ENCODE results near the gene ZSCAN18. TPM values are rescaled to one million over a fixed set of nuclear protein-coding genes. Genes with fewer than 3 reads are reported as not detected.
A peak's percentile ranks its signal among the peaks of the same experiment; 100 is the strongest.

The ZSCAN18 gene
- total RNA-seq, 1 experiment from 2014 or later, result 9.2 TPM

DNA sequence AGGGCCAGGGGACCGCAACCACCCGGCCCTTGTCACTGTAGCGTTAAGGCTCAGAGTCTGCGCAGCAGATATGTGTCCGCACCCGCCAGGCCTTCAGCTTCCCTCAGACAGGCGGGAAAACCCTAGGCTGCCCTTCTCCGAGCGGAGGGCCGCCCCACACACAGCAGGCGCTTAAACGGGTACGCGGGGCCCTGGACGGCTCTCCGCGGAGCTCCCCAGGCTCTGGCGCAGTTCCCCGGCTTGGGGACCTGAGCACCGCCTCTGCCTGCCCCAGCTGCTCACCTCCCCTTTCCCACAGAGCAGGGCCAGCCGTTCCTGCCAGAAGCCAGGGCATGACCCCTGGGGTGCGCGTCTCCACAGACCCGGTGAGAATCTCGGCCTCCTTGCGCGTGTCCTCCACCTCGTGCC is 38.4 kb downstream of the ZSCAN18 start:
- Histone ChIP-seq H3K36me3 (replicated peaks; ENCODE audit: control insufficient read depth, insufficient read depth, low read length) (peaks cover 4% of the 10 kb centered on the region), H3K27me3 (ENCODE audit: control insufficient read depth, insufficient read depth, low read length) (no peaks in the 10 kb centered on the region), H3K4me3 (ENCODE audit: insufficient read depth, low read depth, low read length) (peak overlapping the region; percentile 38; the same call in 1 of the 2 replicates)
- DNase-seq, result no peak

DNA sequence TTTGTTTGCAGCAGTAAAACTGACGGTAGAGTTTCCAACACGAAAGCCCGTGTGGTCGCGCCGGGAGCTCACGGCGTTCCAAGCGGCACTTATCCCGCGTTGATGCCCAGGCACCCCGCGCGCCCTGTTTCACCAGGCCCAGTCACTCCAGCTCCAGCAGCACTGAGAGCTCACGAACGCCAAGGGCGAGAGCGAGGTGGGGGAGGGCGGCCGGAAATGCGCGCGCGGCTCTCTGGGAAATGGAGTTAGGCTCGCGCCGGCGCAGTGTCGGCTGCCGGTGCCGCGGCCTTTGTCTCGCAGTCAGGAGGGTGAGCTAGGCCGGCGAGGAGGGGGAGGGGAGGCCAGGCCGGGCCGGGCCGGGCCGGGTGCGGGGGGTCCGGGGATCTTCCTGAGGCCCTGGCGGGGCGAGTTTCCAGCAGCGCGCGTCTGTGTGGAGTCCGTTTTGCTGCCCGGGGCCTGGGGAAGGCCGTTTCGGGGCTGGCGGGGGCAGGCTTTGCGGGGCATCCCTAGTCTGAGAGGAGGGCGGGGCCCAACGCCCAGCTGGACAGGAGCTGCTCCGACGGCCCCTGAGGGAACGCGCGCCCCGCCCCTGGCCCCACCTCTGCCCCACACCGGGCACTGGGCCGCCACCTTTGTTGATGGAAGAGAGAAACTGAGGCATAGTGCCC is 38.9 kb downstream of the ZSCAN18 start, which contains the start of gene ZNF135:
Gene ZNF135 (plus strand): TSS at position 280 of the 668 bp plus-strand sequence. CDS start 721 bp downstream, outside the sequence.
- peak; percentile 99 for DNase-seq
- Histone ChIP-seq H3K27me3 (ENCODE audit: control insufficient read depth, insufficient read depth, low read length) (no peaks in the 10 kb centered on the region), H3K4me3 (ENCODE audit: insufficient read depth, low read depth, low read length) (peak within 1 kb of the TSS; percentile 38; the same call in 1 of the 2 replicates), H3K36me3 (replicated peaks; ENCODE audit: control insufficient read depth, insufficient read depth, low read length) (peaks cover 4% of the 10 kb centered on the region)

DNA sequence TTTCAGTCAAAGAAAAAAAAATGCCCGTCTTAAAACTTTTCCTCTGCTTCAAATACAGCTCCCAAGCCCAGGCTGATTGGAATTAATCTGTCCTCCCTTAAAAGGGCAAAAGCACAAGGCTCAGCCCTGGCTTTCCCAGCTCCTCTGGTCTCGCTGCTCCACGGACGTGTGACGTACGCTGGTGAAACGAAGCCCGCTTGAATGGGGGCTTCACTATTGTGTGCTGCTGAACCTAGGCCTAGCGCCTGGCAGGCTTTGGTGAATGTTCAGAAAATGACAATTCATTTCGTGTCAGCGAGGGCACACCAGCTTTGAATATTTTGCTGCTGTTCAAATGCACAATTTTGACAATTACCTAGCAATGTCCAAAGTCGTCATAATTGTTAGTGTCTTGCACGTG is 39.6 kb downstream of the ZSCAN18 start:
- peaks cover 2% of the 10 kb centered on the region for H3K36me3 ChIP-seq (replicated peaks; ENCODE audit: control insufficient read depth, insufficient read depth, low read length)
- no peaks in the 10 kb centered on the region for H3K27me3 ChIP-seq (ENCODE audit: control insufficient read depth, insufficient read depth, low read length)
- no peak overlapping the region for H3K4me3 ChIP-seq (ENCODE audit: insufficient read depth, low read depth, low read length)
- DNase-seq, result peak; percentile 58

DNA sequence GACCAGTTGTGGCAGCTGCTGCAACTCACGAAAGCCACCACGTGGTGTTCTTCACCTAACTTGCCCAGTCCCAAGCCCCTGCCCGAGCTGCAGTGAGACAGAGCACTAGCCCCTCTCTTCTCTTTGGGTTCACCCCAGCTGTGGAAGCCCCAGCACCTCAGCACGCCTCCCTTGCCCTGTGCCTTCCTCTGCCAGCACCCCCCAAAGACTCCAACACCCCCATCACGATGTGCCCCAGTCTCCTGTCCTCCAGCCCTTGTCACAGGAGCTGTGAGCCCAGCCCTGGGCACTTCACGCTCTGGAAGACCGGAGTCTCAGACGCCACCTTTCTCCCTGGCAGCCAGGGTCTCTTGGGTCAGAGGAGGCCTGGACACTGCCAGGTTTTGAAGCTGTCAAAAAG is 41.2 kb downstream of the ZSCAN18 start:
- Histone ChIP-seq H3K36me3 (replicated peaks; ENCODE audit: control insufficient read depth, insufficient read depth, low read length) (no peaks in the 10 kb centered on the region; the same call in none of the 2 replicates), H3K4me3 (ENCODE audit: insufficient read depth, low read depth, low read length) (no peak overlapping the region), H3K27me3 (ENCODE audit: control insufficient read depth, insufficient read depth, low read length) (no peaks in the 10 kb centered on the region)
- DNase-seq, result no peak

DNA sequence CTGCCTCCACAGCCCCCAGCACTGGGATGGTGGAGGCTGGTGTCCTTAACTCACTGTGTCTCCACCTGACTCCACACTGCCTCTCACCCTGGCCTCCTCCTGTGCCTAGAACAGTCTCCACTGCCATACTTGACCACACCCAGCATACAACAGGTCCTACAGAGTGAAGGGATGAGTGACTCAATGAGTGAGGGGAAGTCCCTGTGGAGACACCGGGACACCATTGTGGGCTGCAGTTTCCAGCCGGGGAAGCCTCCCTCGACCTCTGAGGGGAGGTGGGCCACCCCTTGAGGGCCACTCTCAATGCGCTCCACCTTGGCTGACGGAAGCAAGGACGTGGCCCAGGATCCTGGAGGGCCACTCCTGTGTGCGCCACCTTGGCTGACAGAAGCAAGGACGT is 41.8 kb downstream of the ZSCAN18 start:
- no peaks in the 10 kb centered on the region for H3K36me3 ChIP-seq (replicated peaks; ENCODE audit: control insufficient read depth, insufficient read depth, low read length)
- no peaks in the 10 kb centered on the region for H3K27me3 ChIP-seq (ENCODE audit: control insufficient read depth, insufficient read depth, low read length)
- no peak overlapping the region for H3K4me3 ChIP-seq (ENCODE audit: insufficient read depth, low read depth, low read length)
- DNase-seq, result peak; percentile 29

DNA sequence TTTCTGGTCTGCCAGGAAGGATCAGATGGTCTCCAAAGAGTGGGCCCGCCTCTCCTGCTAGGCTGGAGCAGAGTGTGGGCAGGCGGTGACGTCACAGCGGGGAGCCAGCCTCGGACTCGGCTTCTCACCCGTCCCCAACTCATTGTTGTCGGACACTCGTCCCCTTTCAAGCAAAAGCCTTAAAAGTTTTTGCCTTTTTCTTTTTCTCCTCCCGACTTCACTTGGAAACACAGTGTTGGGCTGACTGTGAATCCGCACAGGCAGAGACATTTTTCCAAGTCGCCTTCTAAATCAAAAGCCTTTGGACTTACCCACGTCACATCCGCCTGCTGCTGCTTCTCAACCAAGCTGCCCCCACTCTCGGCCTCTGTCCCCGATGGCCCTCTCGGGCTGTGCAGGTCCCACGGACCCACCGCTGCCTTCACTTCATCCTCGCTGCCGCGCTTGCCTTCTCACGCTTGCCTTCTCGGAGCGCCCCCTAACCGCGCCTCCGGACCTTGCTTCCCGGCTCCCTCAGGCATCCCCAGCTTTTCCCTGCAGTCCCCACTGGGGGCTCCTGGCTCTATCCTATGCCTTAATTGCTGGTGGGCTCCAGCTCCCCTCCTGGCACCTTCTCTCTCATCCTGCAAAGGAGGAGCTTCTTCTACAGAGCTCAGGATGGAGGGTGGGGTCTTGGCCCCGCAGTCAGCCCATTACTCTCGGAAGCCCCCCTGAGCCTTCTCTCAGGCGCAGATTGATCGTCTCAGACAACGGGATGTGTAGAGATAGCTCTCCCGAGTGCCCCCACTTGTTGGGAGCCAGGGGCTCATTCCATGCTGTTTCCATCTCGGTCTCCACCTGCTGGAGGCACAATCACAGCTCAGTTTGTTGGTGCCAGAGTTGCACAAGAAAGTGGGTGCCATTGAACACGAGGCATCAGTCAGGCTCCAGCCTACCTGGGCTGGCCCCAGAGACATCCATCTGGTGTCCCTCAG is 42.8 kb downstream of the ZSCAN18 start:
- H3K36me3 ChIP-seq (replicated peaks; ENCODE audit: control insufficient read depth, insufficient read depth, low read length), result no peaks in the 10 kb centered on the region
- DNase-seq, result peak; percentile 81
- no peak overlapping the region for H3K4me3 ChIP-seq (ENCODE audit: insufficient read depth, low read depth, low read length)
- no peaks in the 10 kb centered on the region for H3K27me3 ChIP-seq (ENCODE audit: control insufficient read depth, insufficient read depth, low read length)

DNA sequence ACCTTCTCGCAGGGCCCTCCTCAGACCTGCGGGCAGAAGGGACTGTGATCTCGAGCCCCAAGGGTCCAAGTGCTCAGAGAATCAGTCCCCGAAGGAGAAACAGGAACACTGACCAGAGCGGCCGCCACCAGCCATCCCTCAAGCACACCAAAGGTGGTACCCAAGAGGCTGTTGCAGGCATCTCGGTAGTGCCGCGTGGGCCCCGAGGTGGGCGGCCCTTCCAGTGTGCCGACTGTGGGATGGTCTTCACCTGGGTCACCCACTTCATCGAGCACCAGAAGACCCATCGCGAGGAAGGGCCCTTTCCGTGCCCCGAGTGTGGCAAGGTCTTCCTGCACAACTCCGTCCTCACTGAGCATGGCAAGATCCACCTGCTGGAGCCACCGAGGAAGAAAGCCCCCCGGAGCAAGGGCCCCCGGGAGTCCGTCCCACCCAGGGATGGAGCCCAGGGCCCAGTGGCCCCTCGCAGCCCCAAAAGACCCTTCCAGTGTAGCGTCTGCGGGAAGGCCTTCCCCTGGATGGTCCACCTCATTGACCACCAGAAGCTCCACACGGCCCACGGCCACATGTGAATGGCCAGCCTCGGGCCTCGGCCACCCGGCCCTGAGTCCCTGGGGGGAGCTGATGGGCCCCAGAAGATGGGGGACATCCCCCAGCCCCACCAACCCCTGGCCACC is 44.4 kb downstream of the ZSCAN18 start:
- no peak overlapping the region for H3K4me3 ChIP-seq (ENCODE audit: insufficient read depth, low read depth, low read length)
- H3K36me3 ChIP-seq (replicated peaks; ENCODE audit: control insufficient read depth, insufficient read depth, low read length), result no peaks in the 10 kb centered on the region
- peak; percentile 52 for DNase-seq
- H3K27me3 ChIP-seq (ENCODE audit: control insufficient read depth, insufficient read depth, low read length), result no peaks in the 10 kb centered on the region

DNA sequence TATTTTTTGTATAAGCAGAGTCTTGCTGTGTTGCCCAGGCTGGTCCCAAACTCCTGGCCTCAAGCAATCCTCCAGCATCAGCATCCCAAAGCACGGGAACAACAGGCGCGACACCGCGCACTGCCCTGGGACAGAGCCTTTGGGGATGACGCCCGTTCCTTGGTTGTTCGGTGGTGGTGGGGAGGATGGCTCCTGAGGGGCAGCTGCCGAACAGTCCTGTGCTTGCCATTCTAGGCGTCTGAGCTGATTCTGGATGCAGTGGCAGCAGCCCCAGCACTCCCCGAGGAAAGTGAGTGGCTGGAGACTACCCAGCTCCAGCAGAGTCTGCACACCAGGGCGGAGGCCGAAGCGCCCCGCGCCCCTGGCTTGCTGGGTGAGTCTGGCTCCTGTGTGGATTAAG is 45.8 kb downstream of the ZSCAN18 start:
- DNase-seq, result no peak
- H3K27me3 ChIP-seq (ENCODE audit: control insufficient read depth, insufficient read depth, low read length), result no peaks in the 10 kb centered on the region
- H3K4me3 ChIP-seq (ENCODE audit: insufficient read depth, low read depth, low read length), result no peak overlapping the region
- no peaks in the 10 kb centered on the region for H3K36me3 ChIP-seq (replicated peaks; ENCODE audit: control insufficient read depth, insufficient read depth, low read length)

DNA sequence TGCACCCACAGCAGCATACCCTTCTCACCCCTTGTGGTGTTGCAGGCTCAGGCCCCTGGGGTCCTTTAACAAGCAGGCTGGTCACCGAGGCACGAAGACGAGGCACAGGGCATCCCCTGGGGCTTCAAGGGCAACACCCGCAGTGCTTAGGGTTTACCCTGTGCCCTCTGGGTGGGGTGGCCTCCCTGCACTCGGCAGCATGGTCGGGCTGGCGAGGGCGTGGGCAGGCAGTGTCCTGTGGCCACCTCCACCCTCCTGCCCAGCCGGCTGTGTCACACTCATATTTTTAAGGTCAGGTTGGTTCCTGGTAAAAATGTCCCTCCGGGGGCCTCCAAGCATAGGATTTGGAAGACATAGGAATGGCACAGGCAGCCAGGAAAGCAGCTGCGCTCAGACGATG is 50.4 kb downstream of the ZSCAN18 start:
- peak; percentile 24 for DNase-seq

DNA sequence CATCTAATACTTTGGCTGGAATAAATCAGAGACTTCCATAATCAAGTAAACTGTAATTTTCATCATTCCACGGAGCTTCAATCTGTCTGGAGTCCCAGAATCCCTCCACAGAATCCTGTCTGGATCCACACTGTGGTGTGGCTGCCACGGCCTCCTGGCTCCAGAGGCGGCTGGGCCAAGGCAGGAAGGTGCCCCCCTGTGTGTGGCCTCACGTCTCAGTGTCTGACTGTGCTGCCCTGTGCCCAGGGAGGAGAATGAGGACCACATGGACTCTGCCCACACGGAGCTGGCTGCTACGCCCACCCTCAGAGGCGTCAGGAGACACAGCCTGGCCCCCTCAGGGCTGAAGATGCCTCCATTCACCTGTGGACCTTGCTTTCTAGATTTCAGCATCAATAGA is 51.2 kb downstream of the ZSCAN18 start:
- Histone ChIP-seq H3K27me3 (ENCODE audit: control insufficient read depth, insufficient read depth, low read length) (no peaks in the 10 kb centered on the region), H3K4me3 (ENCODE audit: insufficient read depth, low read depth, low read length) (no peak overlapping the region), H3K36me3 (replicated peaks; ENCODE audit: control insufficient read depth, insufficient read depth, low read length) (no peaks in the 10 kb centered on the region)
- no peak for DNase-seq

More for the DNA sequence above, 50.4 kb downstream of the ZSCAN18 start:
- H3K36me3 ChIP-seq (replicated peaks; ENCODE audit: control insufficient read depth, insufficient read depth, low read length), result no peaks in the 10 kb centered on the region
- H3K4me3 ChIP-seq (ENCODE audit: insufficient read depth, low read depth, low read length), result no peak overlapping the region
- no peaks in the 10 kb centered on the region for H3K27me3 ChIP-seq (ENCODE audit: control insufficient read depth, insufficient read depth, low read length)

DNA sequence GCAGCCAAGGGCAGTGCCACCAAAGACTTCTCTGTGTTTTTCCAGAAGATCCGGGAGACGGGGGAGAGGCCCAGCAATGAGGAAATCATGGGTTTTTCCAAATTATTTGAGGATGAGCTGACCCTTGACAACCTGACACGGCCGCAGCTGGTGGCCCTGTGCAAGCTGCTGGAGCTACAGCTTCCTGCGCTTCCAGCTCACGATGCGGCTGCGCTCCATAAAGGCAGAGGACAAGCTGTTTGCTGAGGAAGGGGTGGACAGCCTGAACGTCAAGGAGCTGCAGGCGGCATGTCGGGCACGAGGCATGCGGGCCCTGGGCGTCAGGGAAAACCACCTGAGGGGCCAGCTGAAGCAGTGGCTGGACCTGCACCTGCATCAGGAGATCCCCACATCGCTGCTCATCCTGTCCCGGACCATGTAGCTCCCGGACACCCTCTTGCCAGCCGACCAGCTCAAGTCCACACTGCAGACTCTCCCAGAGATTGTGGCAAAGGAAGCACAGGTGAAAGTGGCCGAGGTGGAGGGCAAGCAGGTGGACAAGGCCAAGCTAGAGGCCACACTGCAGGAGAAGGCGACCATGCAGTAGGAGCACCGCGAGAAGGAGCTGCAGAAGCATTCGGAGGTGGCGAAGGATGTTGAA is 52.5 kb downstream of the ZSCAN18 start:
- no peaks in the 10 kb centered on the region for H3K36me3 ChIP-seq (replicated peaks; ENCODE audit: control insufficient read depth, insufficient read depth, low read length)
- no peaks in the 10 kb centered on the region for H3K27me3 ChIP-seq (ENCODE audit: control insufficient read depth, insufficient read depth, low read length)
- DNase-seq, result no peak
- H3K4me3 ChIP-seq (ENCODE audit: insufficient read depth, low read depth, low read length), result no peak overlapping the region

DNA sequence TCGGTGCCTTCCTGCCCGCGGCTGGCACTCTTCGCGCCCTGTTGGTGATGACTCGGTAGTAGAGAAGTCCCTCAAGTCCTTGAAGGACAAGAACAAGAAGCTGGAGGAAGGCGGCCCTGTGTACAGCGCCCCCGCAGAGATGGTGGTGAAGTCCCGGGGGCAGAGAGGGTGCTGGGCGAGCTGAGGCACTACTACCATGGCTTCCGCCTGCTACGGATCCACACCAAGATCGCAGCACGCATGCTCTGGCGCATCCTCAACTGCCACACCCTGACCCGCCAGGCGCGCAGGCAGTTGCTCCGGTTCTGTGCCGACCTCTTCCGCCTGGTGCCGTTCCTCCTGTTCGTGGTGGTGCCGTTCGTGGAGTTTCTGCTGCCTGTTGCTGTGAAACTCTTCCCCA is 53.1 kb downstream of the ZSCAN18 start:
- H3K36me3 ChIP-seq (replicated peaks; ENCODE audit: control insufficient read depth, insufficient read depth, low read length), result no peaks in the 10 kb centered on the region
- H3K4me3 ChIP-seq (ENCODE audit: insufficient read depth, low read depth, low read length), result no peak overlapping the region
- no peaks in the 10 kb centered on the region for H3K27me3 ChIP-seq (ENCODE audit: control insufficient read depth, insufficient read depth, low read length)
- peak; percentile 25 for DNase-seq

DNA sequence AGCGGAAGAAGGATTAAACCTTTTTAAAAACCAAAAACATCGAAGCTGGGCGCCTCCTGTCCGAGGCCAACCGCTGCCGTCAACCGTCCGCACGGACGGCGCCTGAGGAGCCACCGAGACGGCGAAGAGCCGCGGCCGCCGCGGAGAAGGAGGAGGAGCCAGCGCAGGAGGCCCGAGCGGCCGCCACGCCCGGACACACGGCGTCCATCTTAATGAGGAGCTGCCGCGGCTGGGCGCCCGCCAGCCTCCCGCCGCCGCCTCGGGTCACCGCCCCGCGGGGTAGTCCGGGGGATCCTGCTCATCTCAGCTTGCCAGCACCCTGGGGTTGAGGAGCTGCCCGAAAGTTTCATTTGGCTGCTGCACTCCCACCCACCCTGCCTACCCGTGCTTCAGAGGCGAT is 53.6 kb downstream of the ZSCAN18 start:
- Histone ChIP-seq H3K36me3 (replicated peaks; ENCODE audit: control insufficient read depth, insufficient read depth, low read length) (no peaks in the 10 kb centered on the region), H3K4me3 (ENCODE audit: insufficient read depth, low read depth, low read length) (no peak overlapping the region), H3K27me3 (ENCODE audit: control insufficient read depth, insufficient read depth, low read length) (no peaks in the 10 kb centered on the region)
- DNase-seq, result peak; percentile 34

All from H7 (cell line).